H9 (cell line): Measurements from ENCODE around the gene MED23. TPM values are rescaled to one million over a fixed set of nuclear protein-coding genes. Genes with fewer than 3 reads are reported as not detected.

Experiments
- DNase-seq: peaks from one replicate; pipeline ENCODE4 v3.0.0-alpha.2; 2017
- H2AFZ ChIP-seq: one replicate; pipeline ENCODE4 v1.6.1; 2013; ENCODE audit warnings: mild to moderate bottlenecking, low read length, control low read depth, moderate library complexity
- H2AK5ac ChIP-seq: 2 replicates; pipeline ENCODE4 v1.6.1; 2013; ENCODE audit warnings: low read length, control low read depth, mixed read lengths; ENCODE audit not compliant: insufficient read length
- H2BK120ac ChIP-seq: one replicate; pipeline ENCODE4 v1.6.1; 2013; ENCODE audit warnings: low read depth, mild to moderate bottlenecking, low read length, control low read depth, inconsistent platforms; ENCODE audit not compliant: poor library complexity, severe bottlenecking
- H2BK12ac ChIP-seq: 2 replicates; pipeline ENCODE4 v1.6.1; 2013; ENCODE audit warnings: low read length, control low read depth, mixed read lengths, low read depth; ENCODE audit not compliant: insufficient read length
- H2BK15ac ChIP-seq: 2 replicates; pipeline ENCODE4 v1.6.1; 2013; ENCODE audit warnings: low read depth, low read length, control low read depth
- H2BK20ac ChIP-seq: one replicate; pipeline ENCODE4 v1.6.1; 2013; ENCODE audit warnings: low read depth, mild to moderate bottlenecking, low read length, control low read depth, inconsistent platforms; ENCODE audit not compliant: poor library complexity, severe bottlenecking
- H2BK5ac ChIP-seq: 2 replicates; pipeline ENCODE4 v1.6.1; 2013; ENCODE audit warnings: low read length, control low read depth, mixed read lengths; ENCODE audit not compliant: insufficient read length
- H3K14ac ChIP-seq: 2 replicates; pipeline ENCODE4 v1.6.1; 2013; ENCODE audit warnings: low read length, control low read depth; ENCODE audit not compliant: insufficient read depth
- H3K18ac ChIP-seq: 2 replicates; pipeline ENCODE4 v1.6.1; 2013; ENCODE audit warnings: low read depth, mild to moderate bottlenecking, mixed read lengths, low read length, control low read depth; ENCODE audit not compliant: insufficient read length
- H3K23ac ChIP-seq: 2 replicates; pipeline ENCODE4 v1.6.1; 2013; ENCODE audit warnings: low read length, control low read depth, mixed read lengths, low read depth; ENCODE audit not compliant: insufficient read length
- H3K23me2 ChIP-seq: 2 replicates; pipeline ENCODE4 v1.6.1; 2013; ENCODE audit warnings: low read depth, mild to moderate bottlenecking, mixed read lengths, low read length, control low read depth; ENCODE audit not compliant: insufficient read length, poor library complexity, severe bottlenecking
- H3K27ac ChIP-seq: 2 replicates; pipeline ENCODE4 v1.5.1; 2013; ENCODE audit warnings: low read length, control low read depth, mixed read lengths, low read depth; ENCODE audit not compliant: insufficient read length
- H3K27me3 ChIP-seq: 2 replicates; pipeline ENCODE4 v1.6.1; 2013; ENCODE audit warnings: low read length, control low read depth, inconsistent platforms; ENCODE audit not compliant: insufficient read depth
- H3K4ac ChIP-seq: 2 replicates; pipeline ENCODE4 v1.6.1; 2013; ENCODE audit warnings: low read depth, mild to moderate bottlenecking, control low read depth, inconsistent platforms, low read length, moderate library complexity
- H3K4me1 ChIP-seq: 2 replicates; pipeline ENCODE4 v1.6.1; 2013; ENCODE audit warnings: low read length, control low read depth, inconsistent platforms; ENCODE audit not compliant: insufficient read depth
- H3K4me2 ChIP-seq: 2 replicates; pipeline ENCODE4 v1.6.1; 2013; ENCODE audit warnings: low read length, control low read depth, mixed read lengths; ENCODE audit not compliant: insufficient read length, insufficient read depth
- H3K56ac ChIP-seq: 2 replicates; pipeline ENCODE4 v1.6.1; 2013; ENCODE audit warnings: low read depth, mild to moderate bottlenecking, mixed read lengths, low read length, control low read depth; ENCODE audit not compliant: insufficient read length
- H3K79me1 ChIP-seq: 2 replicates; pipeline ENCODE4 v1.6.1; 2013; ENCODE audit warnings: low read depth, mild to moderate bottlenecking, moderate library complexity, low read length, control low read depth, inconsistent platforms; ENCODE audit not compliant: insufficient read depth, poor library complexity, severe bottlenecking
- H3K79me2 ChIP-seq: 2 replicates; pipeline ENCODE4 v1.6.1; 2013; ENCODE audit warnings: low read length, control low read depth, inconsistent platforms; ENCODE audit not compliant: insufficient read depth
- H3K9ac ChIP-seq: 2 replicates; pipeline ENCODE4 v1.6.1; 2013; ENCODE audit warnings: low read length, control low read depth, mixed read lengths; ENCODE audit not compliant: insufficient read length; ENCODE audit errors: extremely low read depth
- H3K9me3 ChIP-seq: one replicate; pipeline ENCODE4 v1.6.1; 2013; ENCODE audit warnings: low read depth, low read length, inconsistent platforms; ENCODE audit not compliant: control insufficient read depth
- H3T11ph ChIP-seq: one replicate; pipeline ENCODE4 v1.6.1; 2013; ENCODE audit warnings: mild to moderate bottlenecking, low read length, control low read depth, inconsistent platforms
- H4K20me1 ChIP-seq: one replicate; pipeline ENCODE4 v1.6.1; 2013; ENCODE audit not compliant: control insufficient read depth, insufficient read length, insufficient read depth
- H4K5ac ChIP-seq: 2 replicates; pipeline ENCODE4 v1.6.1; 2013; ENCODE audit warnings: low read depth, mild to moderate bottlenecking, mixed read lengths, low read length, control low read depth; ENCODE audit not compliant: insufficient read length
- H4K8ac ChIP-seq: replicated peaks from 2 replicates; pipeline ENCODE4 v1.6.1; 2013; ENCODE audit warnings: low read length, control low read depth, mixed read lengths, low read depth; ENCODE audit not compliant: insufficient read length
- H4K91ac ChIP-seq: 2 replicates; pipeline ENCODE4 v1.6.1; 2013; ENCODE audit warnings: low read depth, mild to moderate bottlenecking, moderate library complexity, mixed read lengths, low read length, control low read depth; ENCODE audit not compliant: insufficient read length
- H3K27ac Mint-ChIP-seq, 3 experiments: 2 replicates in 2 of 3; 3 replicates in 1 of 3; pipeline ENCODE4 v1.8.0; 2020 to 2021; ENCODE audit warnings: mixed read lengths in 3 of 3, mild to moderate bottlenecking in 1 of 3, moderate library complexity in 1 of 3
- H3K27me3 Mint-ChIP-seq: 2 replicates; pipeline ENCODE4 v1.8.0; 2021; ENCODE audit warnings: low read depth, mild to moderate bottlenecking, moderate library complexity, mixed read lengths
- H3K36me3 Mint-ChIP-seq, 3 experiments: 2 replicates in 2 of 3; 3 replicates in 1 of 3; pipeline ENCODE4 v1.8.0; 2020 to 2021; ENCODE audit warnings: low read depth in 3 of 3, mixed read lengths in 3 of 3; ENCODE audit not compliant: insufficient read depth in 1 of 3
- H3K4me1 Mint-ChIP-seq, 2 experiments: 2 replicates each; pipeline ENCODE4 v1.8.0; 2020; ENCODE audit warnings: mixed read lengths in 2 of 2
- H3K4me3 Mint-ChIP-seq, 2 experiments: 2 replicates in 1 of 2; 3 replicates in 1 of 2; pipeline ENCODE4 v1.8.0; 2020 to 2021; ENCODE audit warnings: mild to moderate bottlenecking in 2 of 2, mixed read lengths in 2 of 2, moderate library complexity in 1 of 2
- H3K9me3 Mint-ChIP-seq, 2 experiments: 2 replicates in 1 of 2; 3 replicates in 1 of 2; pipeline ENCODE4 v1.8.0; 2020; ENCODE audit warnings: mild to moderate bottlenecking in 2 of 2, mixed read lengths in 2 of 2, moderate library complexity in 1 of 2
- CTCF ChIP-seq: fragments of 200-600 bp; sonication (generic); conservative IDR thresholded peaks from 3 replicates; pipeline ENCODE4 v1.8.0; 2021; ENCODE audit warnings: antibody characterized with exemption, mild to moderate bottlenecking
- WGBS: extraction: QIAGEN DNeasy Blood & Tissue Kit; methylation state at CpG from one replicate; pipeline ENCODE4 v1.1.7; 2013; ENCODE audit warnings: missing lambda C conversion rate, low lambda C conversion rate, mixed read lengths; ENCODE audit not compliant: insufficient read length; ENCODE audit errors: extremely low coverage; 5-methylcytosine and 5-hydroxymethylcytosine counted together
- total RNA-seq: library from RNA; stranded (reverse); gene quantifications from 2 replicates; pipeline ENCODE4 v1.2.1, GENCODE V29; 2021

Gene MED23
- total RNA-seq, 1 experiment from 2014 or later: 16.2 TPM

GRCh38 chr6:131640100-131640499 is 12.1 kb upstream of the MED23 start:
- no peak overlapping the region for H3K27ac ChIP-seq
- H2BK20ac ChIP-seq: no peak overlapping the region
- no peak for TF ChIP-seq CTCF
- H3T11ph ChIP-seq: no peak overlapping the region
- no peaks in the 10 kb centered on the region for H3K27me3 ChIP-seq
- H3K14ac ChIP-seq: no peak overlapping the region
- no peak overlapping the region for H2BK15ac ChIP-seq
- no peak overlapping the region for H2BK12ac ChIP-seq
- H4K8ac ChIP-seq: no peak overlapping the region
- no peak overlapping the region for H4K5ac ChIP-seq
- H3K23ac ChIP-seq: no peak overlapping the region
- H3K4me1 ChIP-seq: no peaks in the 10 kb centered on the region
- H2AK5ac ChIP-seq: no peak overlapping the region
- no peaks in the 10 kb centered on the region for H3K79me2 ChIP-seq
- no peak overlapping the region for H2BK5ac ChIP-seq
- no peak overlapping the region for H2BK120ac ChIP-seq
- Mint-ChIP-seq H3K27me3 (no peaks in the 10 kb centered on the region), H3K4me3 (no peak overlapping the region), H3K27ac (no peak overlapping the region), H3K36me3 (no peaks in the 10 kb centered on the region), H3K4me1 (no peaks in the 10 kb centered on the region), H3K9me3 (no peaks in the 10 kb centered on the region)
- no peaks in the 10 kb centered on the region for H3K9me3 ChIP-seq
- H3K23me2 ChIP-seq: no peaks in the 10 kb centered on the region
- H3K9ac ChIP-seq: no peak overlapping the region
- no peak overlapping the region for H3K4me2 ChIP-seq
- no peak for DNase-seq
- H2AFZ ChIP-seq: no peak overlapping the region
- H3K56ac ChIP-seq: no peak overlapping the region
- no peak overlapping the region for H4K91ac ChIP-seq
- H3K4ac ChIP-seq: no peak overlapping the region
- WGBS: no CpG with 5 or more reads among the region's 2 CpGs
- no peak overlapping the region for H3K18ac ChIP-seq
- no peaks in the 10 kb centered on the region for H4K20me1 ChIP-seq
- H3K79me1 ChIP-seq: no peaks in the 10 kb centered on the region
